Breast epithelium (tissue), 3 donors: ENCODE measurements around the gene IL1F10.

Experiments used
- POLR2AphosphoS5 ChIP-seq, 3 donors: sonication (generic); formaldehyde crosslinking; IDR thresholded peaks; one replicate each; pipeline ENCODE4 v1.6.1; 2017; ENCODE audit warnings: antibody characterized with exemption in 3 of 3
- TF ChIP-seq, protein P1 (sequence below), 3 donors: fragments of 450-650 bp; IDR thresholded peaks; one replicate each; pipeline ENCODE4 v1.5.1; 2016 to 2017; ENCODE audit warnings: antibody characterized with exemption in 3 of 3, mild to moderate bottlenecking in 3 of 3, moderate library complexity in 3 of 3

DNA sequence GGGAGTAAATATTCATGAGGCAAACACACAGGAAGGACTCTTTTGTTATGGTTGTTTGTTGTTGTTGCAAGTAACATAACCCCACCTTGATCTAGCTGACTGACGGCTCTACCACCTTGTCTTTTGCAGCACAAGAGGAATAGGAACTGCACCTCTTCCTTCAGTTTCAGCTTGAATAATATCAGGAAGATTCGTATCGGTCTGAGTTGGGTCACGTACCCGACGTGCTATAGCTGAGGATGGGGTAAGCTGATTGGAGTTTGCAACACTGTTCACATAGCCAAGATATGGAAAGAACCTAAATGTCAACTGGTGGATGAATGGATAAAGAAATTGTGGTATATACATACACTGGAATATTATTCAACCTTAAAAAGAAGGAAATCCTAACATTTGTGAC lies 45.1 kb downstream of the IL1F10 start:
- TF ChIP-seq, protein P1, sequence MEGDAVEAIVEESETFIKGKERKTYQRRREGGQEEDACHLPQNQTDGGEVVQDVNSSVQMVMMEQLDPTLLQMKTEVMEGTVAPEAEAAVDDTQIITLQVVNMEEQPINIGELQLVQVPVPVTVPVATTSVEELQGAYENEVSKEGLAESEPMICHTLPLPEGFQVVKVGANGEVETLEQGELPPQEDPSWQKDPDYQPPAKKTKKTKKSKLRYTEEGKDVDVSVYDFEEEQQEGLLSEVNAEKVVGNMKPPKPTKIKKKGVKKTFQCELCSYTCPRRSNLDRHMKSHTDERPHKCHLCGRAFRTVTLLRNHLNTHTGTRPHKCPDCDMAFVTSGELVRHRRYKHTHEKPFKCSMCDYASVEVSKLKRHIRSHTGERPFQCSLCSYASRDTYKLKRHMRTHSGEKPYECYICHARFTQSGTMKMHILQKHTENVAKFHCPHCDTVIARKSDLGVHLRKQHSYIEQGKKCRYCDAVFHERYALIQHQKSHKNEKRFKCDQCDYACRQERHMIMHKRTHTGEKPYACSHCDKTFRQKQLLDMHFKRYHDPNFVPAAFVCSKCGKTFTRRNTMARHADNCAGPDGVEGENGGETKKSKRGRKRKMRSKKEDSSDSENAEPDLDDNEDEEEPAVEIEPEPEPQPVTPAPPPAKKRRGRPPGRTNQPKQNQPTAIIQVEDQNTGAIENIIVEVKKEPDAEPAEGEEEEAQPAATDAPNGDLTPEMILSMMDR (IDR thresholded peaks at IDR 0.05), result no peak
- TF ChIP-seq POLR2AphosphoS5 (IDR thresholded peaks at IDR 0.05), result no peak
